HepG2 (cell line): ENCODE data around the gene FRAS1.

Experiments used
- AHDC1 ChIP-seq: sonication (generic); formaldehyde crosslinking; IDR thresholded peaks from 2 replicates; pipeline ENCODE4 v1.5.1; 2020; ENCODE audit warnings: mild to moderate bottlenecking, missing genetic modification reagents, borderline replicate concordance
- JUND ChIP-seq: sonication (generic); formaldehyde crosslinking; IDR thresholded peaks from 2 replicates; pipeline ENCODE4 v1.8.0; 2022; ENCODE audit warnings: mild to moderate bottlenecking, missing genetic modification reagents
- KAT2B ChIP-seq: fragments of 150-350 bp; IDR thresholded peaks from 2 replicates; pipeline ENCODE4 v1.6.1; 2014; ENCODE audit warnings: low read depth, low read length, borderline replicate concordance
- MZF1 ChIP-seq: sonication (generic); formaldehyde crosslinking; IDR thresholded peaks from 2 replicates; pipeline ENCODE4 v1.8.1; 2023; ENCODE audit warnings: mild to moderate bottlenecking, missing genetic modification reagents, borderline replicate concordance
- ZBTB1 ChIP-seq: sonication (generic); formaldehyde crosslinking; IDR thresholded peaks from 2 replicates; pipeline ENCODE4 v1.4.0; 2020; ENCODE audit warnings: missing genetic modification reagents, borderline replicate concordance

GRCh38 chr4:78020677-78021076 is 36.4 kb upstream of the FRAS1 start:
- TF ChIP-seq ZBTB1 (CRISPR knock-in tag), result no peak
- TF ChIP-seq AHDC1 (CRISPR knock-in tag), result no peak
- no peak for TF ChIP-seq MZF1 (CRISPR knock-in tag)
- TF ChIP-seq KAT2B, result no peak
- TF ChIP-seq JUND (CRISPR knock-in tag), result no peak
